Nucleus accumbens (tissue), 56 donors: ENCODE results near the gene GATB.

ENCODE experiments used
- DNase-seq, 56 donors: peaks; one replicate each; lab custom pipeline; 2025; lab: John Stamatoyannopoulos, UW

Gene GATB

DNA sequence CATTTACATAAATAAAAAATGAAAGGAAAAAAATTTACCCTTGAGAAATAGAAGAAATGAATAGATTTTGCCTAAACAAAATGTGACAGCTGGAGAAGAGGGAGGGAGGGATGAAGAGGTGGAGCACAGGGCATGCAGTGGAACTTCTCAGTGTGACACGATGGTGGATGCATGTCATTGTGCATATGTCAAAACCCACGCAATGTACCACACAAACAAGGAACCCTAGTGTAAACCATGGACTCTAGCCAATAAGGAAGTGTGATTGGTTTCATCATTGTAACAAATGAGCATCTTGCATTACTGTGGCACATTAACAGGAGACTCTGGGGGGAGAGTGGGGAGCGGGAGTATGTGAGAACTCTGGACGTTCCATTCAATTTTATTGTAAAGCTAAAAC is 58.6 kb downstream of the GATB start:
- DNase-seq: no peak

GRCh38 chr4:151700566-151701316 is 60.1 kb downstream of the GATB start:
- DNase-seq: no peak

- peak in 5 of 56 donors; percentile 5 to 49 (median 18) for DNase-seq
These were observed 62.6 kb downstream of the GATB start for GRCh38 chr4:151698213-151698612.

DNA sequence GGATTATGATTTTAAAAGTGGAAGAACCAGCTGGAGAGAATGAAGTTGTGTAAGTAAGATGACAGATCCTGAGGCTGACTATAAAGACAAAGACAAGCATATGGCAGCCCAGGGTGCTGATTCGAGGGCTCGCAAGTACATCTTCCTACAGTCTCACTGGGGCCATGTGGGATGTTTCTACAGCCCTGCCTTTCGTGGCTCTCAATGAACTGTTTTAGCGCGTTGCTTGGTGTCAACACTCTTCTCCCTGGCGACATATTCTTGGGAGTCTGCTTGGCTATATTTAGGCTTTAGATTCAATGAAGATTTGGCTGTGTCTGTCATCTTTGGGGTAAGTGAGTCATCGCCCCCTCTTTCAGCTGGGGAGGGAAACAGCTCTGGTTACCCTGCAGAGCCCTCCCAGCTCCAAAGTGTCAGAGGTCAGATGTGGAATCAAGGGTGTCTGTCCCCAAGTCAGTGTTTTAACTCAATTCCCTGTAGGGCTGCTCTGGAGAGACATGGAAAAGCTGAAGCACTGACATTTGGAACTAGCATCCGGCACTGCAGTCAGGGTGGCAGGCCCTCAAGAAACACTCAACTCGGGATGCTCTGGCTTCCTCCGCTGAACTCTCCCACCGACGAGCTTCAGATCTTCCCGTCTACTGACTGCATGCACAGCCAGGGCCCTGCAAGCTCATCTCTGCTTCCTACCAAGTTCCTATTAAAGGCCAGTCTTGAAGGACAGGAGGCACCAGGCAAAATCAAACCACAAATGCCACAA is 65.7 kb downstream of the GATB start:
- no peak for DNase-seq

GRCh38 chr4:151692821-151693673 is 67.8 kb downstream of the GATB start:
- DNase-seq: peak in 1 of 56 donors; percentile 17

DNA sequence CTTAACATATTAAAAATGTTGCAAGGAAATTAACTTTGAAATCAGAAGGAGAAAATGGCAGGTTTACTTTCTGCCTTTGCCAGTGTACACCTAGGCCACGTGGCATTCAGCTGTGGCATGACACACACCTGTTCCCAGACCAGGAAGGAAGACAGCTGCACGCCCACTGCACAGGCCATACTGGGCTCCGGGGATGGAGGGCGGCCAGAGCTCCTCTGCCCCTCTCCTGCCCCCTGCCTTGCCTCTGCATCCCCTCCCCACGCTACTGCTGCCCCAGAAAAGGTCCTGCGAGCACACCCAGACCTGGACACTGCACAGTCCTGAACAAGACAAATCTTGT is 68.4 kb downstream of the GATB start:
- no peak for DNase-seq

- DNase-seq: no peak
These were observed 69.0 kb downstream of the GATB start for GRCh38 chr4:151691639-151692442.

DNA sequence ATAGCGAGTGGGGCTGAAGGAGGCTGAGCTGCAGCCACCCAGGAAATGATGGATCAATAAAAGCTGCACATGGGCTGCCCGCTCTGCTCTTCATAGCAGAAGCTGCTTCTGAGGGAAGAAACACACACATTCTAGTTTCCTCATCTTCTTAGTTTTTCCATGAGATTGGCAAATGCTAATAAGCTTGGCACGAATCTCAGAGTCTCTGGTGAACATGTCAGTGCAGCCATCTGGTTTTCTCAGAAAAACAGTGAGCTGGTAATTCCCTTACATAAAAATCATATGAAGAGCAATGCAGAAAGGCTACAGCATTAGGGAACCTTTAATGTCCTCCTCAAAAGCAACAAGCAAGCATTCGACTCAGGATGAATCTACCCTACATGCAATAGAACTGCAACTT is 69.9 kb downstream of the GATB start:
- no peak for DNase-seq

- DNase-seq: no peak
These were observed 70.5 kb downstream of the GATB start for GRCh38 chr4:151690164-151690870.

GRCh38 chr4:151689211-151689991 is 71.4 kb downstream of the GATB start:
- DNase-seq: no peak

GRCh38 chr4:151688785-151689043 is 72.1 kb downstream of the GATB start:
- no peak for DNase-seq

- no peak for DNase-seq
These were observed 72.6 kb downstream of the GATB start for GRCh38 chr4:151688003-151688784.

DNA sequence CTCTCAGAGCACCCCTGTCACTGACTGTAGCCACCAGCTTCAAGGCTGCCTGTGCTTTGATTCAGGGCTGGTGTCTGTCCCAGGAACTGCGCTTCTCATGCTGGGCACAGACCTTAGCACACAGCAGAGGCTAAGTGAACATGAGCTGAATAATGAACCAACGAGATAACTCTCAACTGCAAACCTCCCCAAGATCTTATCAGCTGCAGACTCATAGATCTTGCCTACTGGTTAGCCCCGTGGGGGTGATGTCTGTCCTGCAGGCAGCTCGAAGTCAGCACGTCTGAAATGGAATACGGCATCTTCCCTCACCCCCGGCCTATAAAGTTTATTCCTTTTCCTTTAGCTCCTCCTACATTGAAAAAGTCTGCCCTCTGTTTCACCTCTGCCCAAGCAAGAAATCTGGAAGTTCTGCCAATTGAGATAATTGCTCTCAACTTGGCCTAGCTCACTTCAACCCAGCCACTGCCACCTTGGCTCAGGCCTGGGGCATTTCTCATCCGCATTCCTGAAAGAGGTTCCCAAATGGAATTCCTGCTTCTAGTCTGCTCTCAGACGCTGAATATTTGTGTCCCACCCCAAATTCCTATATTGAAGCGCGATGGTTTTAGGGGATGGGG is 73.7 kb downstream of the GATB start:
- DNase-seq: no peak

- DNase-seq: no peak
These were observed 75.5 kb downstream of the GATB start for GRCh38 chr4:151685303-151685702.

GRCh38 chr4:151681085-151681484 is 79.7 kb downstream of the GATB start:
- no peak for DNase-seq

GRCh38 chr4:151679231-151679630 is 81.6 kb downstream of the GATB start:
- no peak for DNase-seq

DNA sequence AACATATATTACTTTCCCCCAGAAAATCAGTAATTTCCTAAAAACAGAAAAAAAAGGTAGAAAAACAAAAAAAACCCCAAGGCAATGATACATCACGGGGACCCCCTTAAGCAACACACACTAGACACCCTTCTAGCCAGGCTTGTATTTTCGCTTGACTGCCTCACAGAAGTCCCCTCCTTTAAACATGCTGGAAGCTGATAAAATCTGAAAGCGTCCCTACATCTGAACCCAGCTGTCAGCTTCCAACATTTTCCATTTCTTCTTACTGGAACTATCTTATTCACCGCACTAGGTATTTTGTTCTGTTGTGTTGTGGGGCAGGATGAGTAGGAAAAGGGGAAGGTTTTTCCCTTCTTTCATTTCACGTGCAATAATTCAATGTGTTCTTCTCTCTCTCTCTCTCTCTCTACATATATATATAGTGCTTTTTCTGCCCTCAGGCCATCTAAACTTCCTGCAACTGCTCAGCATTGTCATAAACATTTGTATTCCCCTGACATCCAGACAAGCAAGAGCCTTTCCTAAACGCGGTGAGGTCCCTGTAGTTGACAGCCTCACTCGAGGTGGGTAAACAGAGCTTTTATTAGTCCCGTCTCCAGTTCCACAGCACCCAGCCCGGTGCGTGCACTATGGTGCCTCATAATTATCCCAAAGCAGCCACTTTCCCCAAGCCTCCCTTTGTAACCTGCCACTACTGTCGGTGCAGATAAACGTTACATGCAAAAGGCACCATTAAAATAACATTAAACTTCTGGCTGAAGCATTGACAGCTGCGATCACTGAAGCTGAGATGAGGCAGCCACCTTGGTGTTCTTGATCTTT is 82.5 kb downstream of the GATB start:
- no peak for DNase-seq
